ENCODE results near the gene EFNA5. TPM values are rescaled to one million over a fixed set of nuclear protein-coding genes. Genes with fewer than 3 reads are reported as not detected.

The EFNA5 gene
- total and polyA plus RNA-seq, 7 donors = 0.32 to 5.4 (median 2.1) TPM

- Histone ChIP-seq H3K4me3 (no peak overlapping the region), H3K9me3 (no peaks in the 10 kb centered on the region), H3K27me3 (ENCODE audit: insufficient read depth in 3 of 3, low read length in 2 of 3) (peaks cover 0 to 1% (median 0%) of the 10 kb centered on the region in 3 donors), H3K27ac (no peak overlapping the region), H3K4me1 (no peaks in the 10 kb centered on the region), H3K36me3 (ENCODE audit: insufficient read depth in 1 of 2, low read depth in 1 of 2) (no peaks in the 10 kb centered on the region)
- TF ChIP-seq CTCF (IDR thresholded peaks at IDR 0.05) = no peak
- WGBS, 3 donors = 84 to 86% (median 84%) methylated on average over 5 of the region's 5 CpGs
- intact Hi-C loops (cut with DNase I) = no loop called here
- no peak for ATAC-seq
- DNase-seq = no peak
Observed at GRCh38 chr5:107395632-107396350, 274.9 kb downstream of the EFNA5 start.

GRCh38 chr5:107393851-107394250 lies 276.9 kb downstream of the EFNA5 start:
- intact Hi-C loops (cut with DNase I) = no loop called here
- DNase-seq (no peak), ATAC-seq (no peak)
- Histone ChIP-seq H3K36me3 (ENCODE audit: insufficient read depth in 1 of 2, low read depth in 1 of 2) (no peaks in the 10 kb centered on the region), H3K4me3 (no peak overlapping the region), H3K4me1 (peaks cover 6% of the 10 kb centered on the region), H3K27me3 (ENCODE audit: insufficient read depth in 3 of 3, low read length in 2 of 3) (peaks cover 0 to 1% (median 0%) of the 10 kb centered on the region in 3 donors), H3K9me3 (no peaks in the 10 kb centered on the region), H3K27ac (no peak overlapping the region)
- 89 to 92% (median 89%) methylated on average over 2 of the region's 2 CpGs for WGBS, 3 donors
- TF ChIP-seq CTCF (IDR thresholded peaks at IDR 0.05) = no peak

GRCh38 chr5:107391787-107392186 lies 278.9 kb downstream of the EFNA5 start:
- Histone ChIP-seq H3K36me3 (ENCODE audit: insufficient read depth in 1 of 2, low read depth in 1 of 2) (no peaks in the 10 kb centered on the region), H3K27me3 (ENCODE audit: insufficient read depth in 3 of 3, low read length in 2 of 3) (no peaks in the 10 kb centered on the region), H3K9me3 (no peaks in the 10 kb centered on the region), H3K4me1 (peaks cover 21% of the 10 kb centered on the region), H3K4me3 (no peak overlapping the region), H3K27ac (no peak overlapping the region)
- ATAC-seq (no peak), DNase-seq (no peak)
- intact Hi-C loops (cut with DNase I) = no loop called here
- TF ChIP-seq CTCF (IDR thresholded peaks at IDR 0.05) = no peak
- WGBS, 3 donors = 95 to 97% (median 97%) methylated on average over 5 of the region's 5 CpGs

- Histone ChIP-seq H3K4me3 (no peak overlapping the region), H3K27ac (no peak overlapping the region), H3K27me3 (ENCODE audit: insufficient read depth in 3 of 3, low read length in 2 of 3) (no peaks in the 10 kb centered on the region), H3K9me3 (no peaks in the 10 kb centered on the region), H3K4me1 (peaks cover 21% of the 10 kb centered on the region), H3K36me3 (ENCODE audit: insufficient read depth in 1 of 2, low read depth in 1 of 2) (no peaks in the 10 kb centered on the region)
- no peak for ATAC-seq
- no peak for DNase-seq
- WGBS, 3 donors = 29 to 44% (median 32%) methylated on average over 1 of the region's 1 CpG
- intact Hi-C loops (cut with DNase I) = loop anchor here in 1 of 2 donors (5.0 kb wide), 1 partner anchor 183 kb away; no protein-coding TSS in a partner anchor
- TF ChIP-seq CTCF (IDR thresholded peaks at IDR 0.05) = no peak
Observed at GRCh38 chr5:107389775-107390148, 281.0 kb downstream of the EFNA5 start.

Measured in psoas muscle (tissue), 8 donors.